AG09309 (cell line): Measurements from ENCODE around the gene BBX.

Experiments
- DNase-seq: peaks from one replicate; pipeline ENCODE4 v3.0.0-alpha.2; 2010; ENCODE audit warnings: low read depth
- H3K4me3 ChIP-seq: 2 replicates; pipeline ENCODE4 v1.5.1; 2011; ENCODE audit warnings: mild to moderate bottlenecking, low read depth, low read length, moderate library complexity; ENCODE audit not compliant: control insufficient read depth
- CTCF ChIP-seq: IDR thresholded peaks from 2 replicates; pipeline ENCODE4 v1.5.1; 2011; ENCODE audit warnings: mild to moderate bottlenecking, low read depth, low read length, inconsistent platforms; ENCODE audit not compliant: insufficient read depth, control insufficient read depth; ENCODE audit errors: missing control alignments

Gene BBX

GRCh38 chr3:107637416-107638183 lies 114.8 kb downstream of the BBX start:
- TF ChIP-seq CTCF, result no peak
- DNase-seq, result no peak
- H3K4me3 ChIP-seq, result no peak overlapping the region

GRCh38 chr3:107641572-107642307 lies 119.0 kb downstream of the BBX start:
- no peak for TF ChIP-seq CTCF
- H3K4me3 ChIP-seq, result no peak overlapping the region
- no peak for DNase-seq

GRCh38 chr3:107643038-107643883 lies 120.5 kb downstream of the BBX start:
- H3K4me3 ChIP-seq, result no peak overlapping the region
- peak; percentile 22 for TF ChIP-seq CTCF
- DNase-seq, result no peak

- no peak for TF ChIP-seq CTCF
- no peak for DNase-seq
- no peak overlapping the region for H3K4me3 ChIP-seq
These were observed 121.9 kb downstream of the BBX start for GRCh38 chr3:107644631-107645030.

GRCh38 chr3:107650788-107651187 lies 128.0 kb downstream of the BBX start:
- no peak overlapping the region for H3K4me3 ChIP-seq
- TF ChIP-seq CTCF, result no peak
- no peak for DNase-seq

GRCh38 chr3:107651782-107652181 lies 129.0 kb downstream of the BBX start:
- no peak for TF ChIP-seq CTCF
- H3K4me3 ChIP-seq, result no peak overlapping the region
- no peak for DNase-seq
